Tibial nerve (tissue), 3 donors: ENCODE data around the gene LCE1C.

Experiments
- CTCF ChIP-seq, 5 experiments: fragments of 200-600 bp in 3 of 5; fragments of 450-650 bp in 2 of 5; sonication (generic) in 3 of 5; IDR thresholded peaks; one replicate each; pipeline ENCODE4 v1.5.1; 2016 to 2019; ENCODE audit warnings: antibody characterized with exemption in 5 of 5, mild to moderate bottlenecking in 3 of 5, moderate library complexity in 2 of 5
- POLR2A ChIP-seq, 2 donors: fragments of 450-650 bp; IDR thresholded peaks; one replicate each; pipeline ENCODE4 v1.6.1; 2017; ENCODE audit warnings: antibody characterized with exemption in 2 of 2, mild to moderate bottlenecking in 2 of 2, moderate library complexity in 2 of 2

GRCh38 chr1:152801333-152801732 is 5.1 kb downstream of the LCE1C start:
- TF ChIP-seq POLR2A (IDR thresholded peaks at IDR 0.05) (no peak), CTCF (IDR thresholded peaks at IDR 0.05) (no peak)
